HG03558 (cell line): ENCODE data around the gene IRX4.
"Not testable (repeated sequence)": the region's sequence is repeated elsewhere in the genome, so short reads cannot be mapped to it uniquely, and the experiment has no call there.

ENCODE experiments used
- ATAC-seq: cut with Tn5 transposase; IDR thresholded peaks from one replicate; pipeline ENCODE4 v1.9.1; 2021; ENCODE audit warnings: moderate number of reproducible peaks; ENCODE audit not compliant: unreplicated experiment; ENCODE audit errors: extremely low read depth

The IRX4 gene

GRCh38 chr5:1880377-1881025 is 2.2 kb downstream of the IRX4 start:
- ATAC-seq, result no peak

GRCh38 chr5:1879292-1880263 is 3.1 kb downstream of the IRX4 start:
- no peak for ATAC-seq

- ATAC-seq, result no peak
Measured at GRCh38 chr5:1878050-1878849, 4.5 kb downstream of the IRX4 start.

DNA sequence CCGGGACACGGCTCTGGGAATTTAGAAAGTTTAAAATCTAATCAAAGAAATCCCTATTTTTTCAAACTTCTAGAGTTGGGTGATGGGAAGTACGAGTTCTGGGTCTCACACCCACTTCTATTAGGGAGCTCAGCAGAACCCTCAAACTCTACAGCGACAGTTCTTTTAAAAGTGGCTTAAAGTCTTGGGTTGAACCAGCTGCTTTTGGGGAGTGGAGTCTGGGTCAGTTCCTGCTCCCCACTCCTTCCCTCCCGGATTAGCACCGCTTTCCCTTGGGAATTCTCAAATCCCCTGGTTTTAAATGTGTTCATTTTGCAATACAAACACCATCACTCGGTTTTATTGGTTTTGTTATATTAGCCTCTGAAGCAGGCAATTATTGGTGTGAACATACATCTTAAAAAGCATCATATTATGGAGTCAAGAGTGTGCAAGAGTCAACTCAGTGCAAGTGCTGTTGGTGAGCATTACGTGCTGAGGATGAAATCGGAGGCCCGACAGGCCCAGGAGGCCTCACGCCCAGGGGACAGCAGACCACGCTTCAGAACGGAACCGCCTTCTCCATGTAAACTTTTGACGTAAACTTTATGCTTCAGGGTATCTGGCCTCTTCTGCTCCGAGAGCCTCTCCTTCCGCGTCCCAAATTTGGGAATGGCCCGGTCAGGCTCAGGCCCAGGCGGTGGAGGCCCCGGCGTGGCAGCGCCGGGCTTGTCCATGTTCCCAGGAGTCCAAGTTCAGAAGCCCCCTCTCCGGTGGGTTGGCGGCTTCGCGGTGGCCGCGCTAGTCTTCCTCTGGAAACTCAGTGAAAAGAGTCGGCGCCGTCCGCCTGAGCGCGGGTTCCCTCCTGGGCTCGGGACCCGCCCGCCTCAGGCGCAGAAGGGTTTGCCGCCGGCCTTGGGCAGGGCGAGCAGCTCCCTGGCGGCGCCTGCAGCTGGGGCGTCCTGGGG is 5.3 kb downstream of the IRX4 start:
- ATAC-seq, result no peak

DNA sequence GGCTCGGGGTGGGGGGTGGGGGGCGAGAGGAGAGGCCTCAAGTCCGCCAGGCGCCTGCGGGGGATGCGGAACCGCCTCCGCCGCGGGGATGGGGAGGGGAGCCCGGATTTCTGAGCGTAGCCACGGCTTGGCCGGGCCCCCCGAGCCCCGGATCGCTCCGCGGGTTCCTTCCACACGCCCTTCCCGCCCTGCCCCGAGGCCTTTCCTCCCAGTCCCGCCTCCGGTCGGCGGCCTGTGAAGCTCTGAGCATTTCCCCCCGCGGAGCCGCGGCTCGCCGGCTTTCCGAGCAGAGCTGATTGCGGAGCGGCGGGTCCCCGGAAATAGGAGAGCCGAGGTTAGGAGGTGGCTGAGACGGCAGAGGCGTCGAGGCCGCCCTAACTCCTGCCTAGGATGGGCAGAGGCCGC is 6.1 kb downstream of the IRX4 start:
- ATAC-seq, result no peak

GRCh38 chr5:1875843-1876659 is 6.7 kb downstream of the IRX4 start:
- no peak for ATAC-seq

DNA sequence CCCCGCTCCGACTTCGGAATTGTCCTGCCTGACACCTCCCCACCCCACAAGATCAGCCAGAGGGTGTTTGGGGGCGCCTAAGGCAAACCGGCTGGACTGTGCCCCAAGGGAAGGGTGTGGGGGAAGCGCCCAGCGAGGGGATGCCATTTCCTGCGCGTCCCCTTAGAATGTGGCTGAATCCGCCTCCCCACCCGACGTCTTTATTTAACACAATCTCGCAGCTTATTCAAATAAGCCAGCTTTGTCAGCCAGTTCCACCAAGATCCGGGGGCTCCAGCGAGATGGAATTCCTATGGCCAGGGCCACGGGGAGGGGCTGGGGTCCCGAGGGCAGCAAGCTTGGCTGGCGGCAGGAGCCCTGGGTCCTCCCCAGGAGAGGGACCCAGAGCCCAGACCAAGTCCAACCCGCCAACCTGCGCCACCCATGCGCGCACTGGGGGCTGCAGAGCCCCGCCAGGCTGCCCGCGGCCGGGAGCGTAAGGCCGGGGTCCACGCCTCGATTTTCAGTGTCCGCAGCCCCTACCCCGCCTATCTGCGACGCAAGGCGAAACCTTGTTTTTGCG is 7.4 kb downstream of the IRX4 start:
- no peak for ATAC-seq

GRCh38 chr5:1874771-1875220 is 7.9 kb downstream of the IRX4 start:
- no peak for ATAC-seq

GRCh38 chr5:1874348-1874747 is 8.4 kb downstream of the IRX4 start:
- ATAC-seq, result no peak

- no peak for ATAC-seq
Measured at GRCh38 chr5:1873243-1873959, 9.3 kb downstream of the IRX4 start.

DNA sequence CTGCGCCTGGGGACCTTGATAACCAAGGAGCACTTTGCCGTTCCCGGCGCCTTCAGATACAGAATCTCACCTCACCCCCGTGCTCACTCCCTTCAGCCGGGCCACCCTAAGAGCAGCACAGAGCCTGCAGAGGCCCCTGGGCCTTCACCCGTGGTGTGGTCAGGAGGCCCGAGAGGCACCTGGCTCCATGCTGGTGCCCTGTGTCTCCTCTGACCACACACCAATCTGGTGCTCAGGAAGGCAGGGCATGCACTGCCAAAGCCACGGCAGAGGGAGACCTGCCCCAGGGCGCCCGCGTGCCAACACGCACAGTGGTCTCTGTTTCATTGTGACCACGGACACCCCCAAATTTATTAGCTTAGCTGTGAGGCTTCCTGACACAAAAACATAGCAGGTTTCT is 11.3 kb downstream of the IRX4 start:
- ATAC-seq, result no peak

- ATAC-seq, result not testable (repeated sequence)
Measured at GRCh38 chr5:1870435-1871272, 12.1 kb downstream of the IRX4 start.

DNA sequence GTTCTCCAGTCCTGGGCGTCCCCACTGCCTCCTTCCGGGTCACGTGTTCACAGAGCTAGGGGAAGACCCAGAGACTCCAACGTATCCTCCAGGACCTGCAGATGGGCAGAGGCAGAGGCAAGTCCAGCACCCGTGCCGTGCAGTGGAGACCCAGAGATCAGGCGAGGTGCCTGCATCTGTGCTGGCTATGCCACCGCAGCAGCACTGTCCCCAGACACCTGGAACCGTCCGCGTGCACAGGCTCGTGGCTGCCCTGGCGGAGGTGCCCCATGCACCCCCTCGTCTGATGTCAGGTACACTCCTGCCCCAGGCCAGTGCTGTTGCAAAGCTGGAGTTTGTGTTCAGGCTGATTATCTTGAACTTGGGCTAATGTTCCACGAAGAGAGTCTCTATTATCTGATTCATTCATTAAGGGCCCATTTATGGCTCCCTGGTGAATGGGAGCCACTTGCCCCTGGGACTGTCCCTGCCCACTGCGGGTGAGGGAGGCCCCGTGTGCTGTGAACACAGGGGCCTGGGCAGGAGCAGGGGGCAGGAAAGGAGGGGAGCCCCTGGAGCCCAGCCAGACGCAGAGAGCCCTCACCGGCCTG is 13.7 kb downstream of the IRX4 start:
- ATAC-seq, result no peak

DNA sequence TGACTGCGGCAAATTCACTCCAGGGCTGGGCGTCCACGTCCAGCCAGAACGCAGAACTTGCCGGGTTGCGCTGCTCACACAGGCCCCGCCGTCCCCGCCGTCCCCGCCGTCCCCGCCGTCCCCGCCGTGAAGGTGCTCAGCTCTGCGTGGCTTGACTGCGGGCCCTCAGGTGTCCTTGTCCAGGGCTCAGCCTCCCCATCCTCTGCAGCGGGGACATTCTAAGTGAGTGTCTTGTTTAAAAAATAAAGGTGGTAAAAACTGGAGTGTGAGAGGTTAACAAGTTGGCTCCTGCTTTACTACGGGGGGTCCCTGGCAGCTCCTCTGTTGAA is 14.9 kb downstream of the IRX4 start:
- no peak for ATAC-seq

DNA sequence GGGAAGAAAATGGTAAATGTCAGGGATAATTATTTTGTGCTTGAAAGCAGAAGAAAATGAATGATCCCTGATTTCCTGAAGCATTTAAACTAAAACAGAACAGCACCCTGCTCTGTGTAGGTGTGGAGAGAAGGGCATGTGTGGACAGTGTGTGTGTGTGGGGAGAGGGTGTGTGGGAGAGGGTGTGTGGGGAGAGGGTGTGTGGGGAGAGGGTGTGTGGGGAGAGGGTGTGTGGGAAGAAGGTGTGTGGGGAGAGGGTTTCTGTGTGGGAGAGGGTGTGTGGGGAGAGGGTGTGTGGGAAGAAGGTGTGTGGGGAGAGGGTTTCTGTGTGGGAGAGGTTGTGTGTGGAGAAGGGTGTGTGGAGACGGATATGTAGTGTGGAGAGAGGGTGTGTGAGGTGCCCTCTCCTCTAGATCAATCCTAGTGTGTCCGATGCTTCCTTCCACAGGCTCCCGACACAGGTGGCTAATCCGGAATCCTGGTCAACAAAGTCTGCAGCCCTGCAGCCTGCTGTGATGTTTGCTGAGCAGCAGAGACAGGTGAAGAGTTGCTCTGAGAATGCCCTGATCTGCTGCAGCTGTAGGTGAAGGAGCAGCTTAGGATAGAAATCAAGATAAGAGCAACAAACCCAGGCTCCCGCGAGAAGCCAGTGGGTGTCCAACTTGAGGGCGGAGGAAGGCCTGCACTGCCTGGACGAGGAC is 15.5 kb downstream of the IRX4 start:
- ATAC-seq, result no peak

DNA sequence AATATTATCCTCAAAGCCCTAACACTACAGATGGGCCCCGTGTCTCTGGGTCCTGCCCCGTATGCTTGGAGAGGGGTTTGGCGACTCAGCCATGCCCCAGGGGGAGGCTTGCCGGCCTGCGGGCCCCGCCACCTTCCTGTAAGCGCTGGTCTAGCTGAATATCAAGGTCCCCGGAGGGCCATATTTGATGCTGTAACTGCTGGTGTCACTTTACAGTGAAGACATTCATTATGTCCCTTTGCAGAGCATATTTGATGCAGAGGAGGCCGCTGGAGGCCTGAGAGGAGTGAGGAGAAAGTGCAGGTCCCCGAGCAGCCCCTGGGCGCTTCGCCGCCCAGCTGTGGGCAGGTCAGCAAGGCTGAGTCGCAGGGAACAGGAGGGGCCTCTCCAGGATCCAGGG is 16.8 kb downstream of the IRX4 start:
- no peak for ATAC-seq
